ENCODE data around the gene SLC25A29.
"Not testable (repeated sequence)": the region's sequence is repeated elsewhere in the genome, so short reads cannot be mapped to it uniquely, and the experiment has no call there.

Gene SLC25A29

GRCh38 chr14:100322138-100322957 is 16.1 kb upstream of the SLC25A29 start:
- Histone ChIP-seq H3K9me3 (ENCODE audit: control insufficient read depth, insufficient read depth, low read length) (no peaks in the 10 kb centered on the region), H3K4me3 (ENCODE audit: low read length) (no peak overlapping the region), H3K36me3 (ENCODE audit: control insufficient read depth, insufficient read depth, low read length) (no peaks in the 10 kb centered on the region), H3K27ac (ENCODE audit: low read length) (no peak overlapping the region), H3K27me3 (ENCODE audit: control insufficient read depth, insufficient read depth, low read length) (no peaks in the 10 kb centered on the region), H3K4me1 (ENCODE audit: control insufficient read depth, insufficient read depth, low read length) (no peaks in the 10 kb centered on the region; the same call in 1 of the 2 replicates)
- no CpG with 5 or more reads among the region's 15 CpGs for WGBS (ENCODE audit: insufficient coverage, insufficient read length)
- DNase-seq (ENCODE audit: low read depth, low spot score) = no peak

GRCh38 chr14:100321473-100322137 is 15.4 kb upstream of the SLC25A29 start:
- Histone ChIP-seq H3K9me3 (ENCODE audit: control insufficient read depth, insufficient read depth, low read length) (no peaks in the 10 kb centered on the region), H3K27ac (ENCODE audit: low read length) (no peak overlapping the region), H3K27me3 (ENCODE audit: control insufficient read depth, insufficient read depth, low read length) (no peaks in the 10 kb centered on the region), H3K4me1 (ENCODE audit: control insufficient read depth, insufficient read depth, low read length) (no peaks in the 10 kb centered on the region; the same call in 1 of the 2 replicates), H3K4me3 (ENCODE audit: low read length) (no peak overlapping the region), H3K36me3 (ENCODE audit: control insufficient read depth, insufficient read depth, low read length) (no peaks in the 10 kb centered on the region)
- no CpG with 5 or more reads among the region's 9 CpGs for WGBS (ENCODE audit: insufficient coverage, insufficient read length)
- no peak for DNase-seq (ENCODE audit: low read depth, low spot score)

GRCh38 chr14:100320157-100320856 is 14.1 kb upstream of the SLC25A29 start:
- H3K9me3 ChIP-seq (ENCODE audit: control insufficient read depth, insufficient read depth, low read length) = no peaks in the 10 kb centered on the region
- no peak for DNase-seq (ENCODE audit: low read depth, low spot score)
- H3K4me1 ChIP-seq (ENCODE audit: control insufficient read depth, insufficient read depth, low read length) = no peaks in the 10 kb centered on the region; the same call in 1 of the 2 replicates
- no peak overlapping the region for H3K4me3 ChIP-seq (ENCODE audit: low read length)
- H3K27ac ChIP-seq (ENCODE audit: low read length) = no peak overlapping the region
- H3K27me3 ChIP-seq (ENCODE audit: control insufficient read depth, insufficient read depth, low read length) = no peaks in the 10 kb centered on the region
- H3K36me3 ChIP-seq (ENCODE audit: control insufficient read depth, insufficient read depth, low read length) = no peaks in the 10 kb centered on the region
- WGBS (ENCODE audit: insufficient coverage, insufficient read length) = 100% methylated on average over 3 of the region's 12 CpGs

- Histone ChIP-seq H3K4me3 (ENCODE audit: low read length) (no peak overlapping the region), H3K27ac (ENCODE audit: low read length) (no peak overlapping the region), H3K4me1 (ENCODE audit: control insufficient read depth, insufficient read depth, low read length) (peaks cover under 1% of the 10 kb centered on the region; the same call in 1 of the 2 replicates), H3K9me3 (ENCODE audit: control insufficient read depth, insufficient read depth, low read length) (no peaks in the 10 kb centered on the region), H3K36me3 (ENCODE audit: control insufficient read depth, insufficient read depth, low read length) (no peaks in the 10 kb centered on the region), H3K27me3 (ENCODE audit: control insufficient read depth, insufficient read depth, low read length) (no peaks in the 10 kb centered on the region)
- DNase-seq (ENCODE audit: low read depth, low spot score) = no peak
- no CpG with 5 or more reads among the region's 40 CpGs for WGBS (ENCODE audit: insufficient coverage, insufficient read length)
Observed at GRCh38 chr14:100317912-100318808, 11.9 kb upstream of the SLC25A29 start.

GRCh38 chr14:100317389-100317788 is 11.1 kb upstream of the SLC25A29 start:
- no peaks in the 10 kb centered on the region for H3K9me3 ChIP-seq (ENCODE audit: control insufficient read depth, insufficient read depth, low read length)
- H3K36me3 ChIP-seq (ENCODE audit: control insufficient read depth, insufficient read depth, low read length) = no peaks in the 10 kb centered on the region
- H3K27ac ChIP-seq (ENCODE audit: low read length) = no peak overlapping the region
- H3K4me1 ChIP-seq (ENCODE audit: control insufficient read depth, insufficient read depth, low read length) = peaks cover 1% of the 10 kb centered on the region; the same call in 1 of the 2 replicates
- H3K4me3 ChIP-seq (ENCODE audit: low read length) = no peak overlapping the region
- DNase-seq (ENCODE audit: low read depth, low spot score) = no peak
- WGBS (ENCODE audit: insufficient coverage, insufficient read length) = no CpG with 5 or more reads among the region's 6 CpGs
- no peaks in the 10 kb centered on the region for H3K27me3 ChIP-seq (ENCODE audit: control insufficient read depth, insufficient read depth, low read length)

GRCh38 chr14:100314724-100315123 is 8.5 kb upstream of the SLC25A29 start:
- WGBS (ENCODE audit: insufficient coverage, insufficient read length) = no CpG with 5 or more reads among the region's 6 CpGs
- Histone ChIP-seq H3K4me3 (ENCODE audit: low read length) (no peak overlapping the region), H3K27me3 (ENCODE audit: control insufficient read depth, insufficient read depth, low read length) (no peaks in the 10 kb centered on the region), H3K36me3 (ENCODE audit: control insufficient read depth, insufficient read depth, low read length) (no peaks in the 10 kb centered on the region), H3K4me1 (ENCODE audit: control insufficient read depth, insufficient read depth, low read length) (peaks cover 3% of the 10 kb centered on the region), H3K9me3 (ENCODE audit: control insufficient read depth, insufficient read depth, low read length) (no peaks in the 10 kb centered on the region), H3K27ac (ENCODE audit: low read length) (no peak overlapping the region)
- DNase-seq (ENCODE audit: low read depth, low spot score) = no peak

- Histone ChIP-seq H3K9me3 (ENCODE audit: control insufficient read depth, insufficient read depth, low read length) (no peaks in the 10 kb centered on the region), H3K27ac (ENCODE audit: low read length) (no peak overlapping the region), H3K36me3 (ENCODE audit: control insufficient read depth, insufficient read depth, low read length) (no peaks in the 10 kb centered on the region), H3K27me3 (ENCODE audit: control insufficient read depth, insufficient read depth, low read length) (no peaks in the 10 kb centered on the region), H3K4me1 (ENCODE audit: control insufficient read depth, insufficient read depth, low read length) (peaks cover 3% of the 10 kb centered on the region), H3K4me3 (ENCODE audit: low read length) (no peak overlapping the region)
- WGBS (ENCODE audit: insufficient coverage, insufficient read length) = no CpG with 5 or more reads among the region's 26 CpGs
- DNase-seq (ENCODE audit: low read depth, low spot score) = no peak
Observed at GRCh38 chr14:100313464-100314230, 7.4 kb upstream of the SLC25A29 start.

GRCh38 chr14:100312877-100313400 is 6.7 kb upstream of the SLC25A29 start:
- no peaks in the 10 kb centered on the region for H3K36me3 ChIP-seq (ENCODE audit: control insufficient read depth, insufficient read depth, low read length)
- H3K4me1 ChIP-seq (ENCODE audit: control insufficient read depth, insufficient read depth, low read length) = peaks cover 3% of the 10 kb centered on the region; the same call in 1 of the 2 replicates
- H3K9me3 ChIP-seq (ENCODE audit: control insufficient read depth, insufficient read depth, low read length) = no peaks in the 10 kb centered on the region
- no peak for DNase-seq (ENCODE audit: low read depth, low spot score)
- no CpG with 5 or more reads among the region's 10 CpGs for WGBS (ENCODE audit: insufficient coverage, insufficient read length)
- no peak overlapping the region for H3K27ac ChIP-seq (ENCODE audit: low read length)
- H3K4me3 ChIP-seq (ENCODE audit: low read length) = no peak overlapping the region
- no peaks in the 10 kb centered on the region for H3K27me3 ChIP-seq (ENCODE audit: control insufficient read depth, insufficient read depth, low read length)

- not testable (repeated sequence) for H3K4me1 ChIP-seq (ENCODE audit: control insufficient read depth, insufficient read depth, low read length); H3K4me3 ChIP-seq (ENCODE audit: low read length); H3K27ac ChIP-seq (ENCODE audit: low read length)
Observed at GRCh38 chr14:100312110-100312876, 6.0 kb upstream of the SLC25A29 start.

More at GRCh38 chr14:100312110-100312876, 6.0 kb upstream of the SLC25A29 start:
- not testable (repeated sequence) for H3K36me3 ChIP-seq (ENCODE audit: control insufficient read depth, insufficient read depth, low read length); DNase-seq (ENCODE audit: low read depth, low spot score); H3K27me3 ChIP-seq (ENCODE audit: control insufficient read depth, insufficient read depth, low read length); H3K9me3 ChIP-seq (ENCODE audit: control insufficient read depth, insufficient read depth, low read length)
- WGBS (ENCODE audit: insufficient coverage, insufficient read length) = no CpG with 5 or more reads among the region's 18 CpGs

Data from iPS DF 6.9 (cell line).